Measurements from ENCODE around the gene PTPRN2.

The PTPRN2 gene

DNA sequence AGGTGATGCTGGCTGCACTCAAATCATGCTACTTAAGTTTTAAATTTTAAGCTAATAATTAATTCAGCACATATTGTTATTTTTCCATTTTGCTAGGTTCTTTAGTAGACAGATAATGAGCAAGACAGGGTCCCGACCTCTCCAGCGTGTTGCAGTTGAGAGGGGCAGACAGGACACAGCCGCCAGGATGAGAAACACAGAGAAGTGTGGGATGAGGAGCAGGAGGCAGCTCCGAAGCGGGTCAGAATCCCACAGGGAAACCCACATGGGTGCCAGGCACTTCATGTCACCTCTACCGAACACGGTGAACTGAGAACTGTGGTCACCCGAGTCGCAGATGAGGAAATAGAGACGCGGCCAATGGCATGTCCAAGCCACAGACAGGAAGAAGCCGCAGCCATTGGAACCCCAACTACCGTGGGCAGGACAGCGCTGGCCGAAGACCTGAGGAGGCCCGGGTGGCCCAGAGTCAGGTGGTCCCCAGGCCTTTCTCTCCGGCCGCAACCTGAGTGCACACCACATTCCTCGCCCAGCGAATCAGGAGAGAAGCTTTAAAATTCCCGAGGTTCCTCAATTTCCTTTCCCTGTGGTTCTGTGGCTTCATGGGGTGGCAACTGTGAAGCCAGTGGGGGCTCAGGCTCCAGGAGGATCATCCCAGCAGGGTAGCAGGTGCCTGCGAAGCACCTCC is 1037.9 kb downstream of the PTPRN2 start:
- no peak overlapping the region for H3K27ac ChIP-seq (ENCODE audit: low read depth, low read length)

DNA sequence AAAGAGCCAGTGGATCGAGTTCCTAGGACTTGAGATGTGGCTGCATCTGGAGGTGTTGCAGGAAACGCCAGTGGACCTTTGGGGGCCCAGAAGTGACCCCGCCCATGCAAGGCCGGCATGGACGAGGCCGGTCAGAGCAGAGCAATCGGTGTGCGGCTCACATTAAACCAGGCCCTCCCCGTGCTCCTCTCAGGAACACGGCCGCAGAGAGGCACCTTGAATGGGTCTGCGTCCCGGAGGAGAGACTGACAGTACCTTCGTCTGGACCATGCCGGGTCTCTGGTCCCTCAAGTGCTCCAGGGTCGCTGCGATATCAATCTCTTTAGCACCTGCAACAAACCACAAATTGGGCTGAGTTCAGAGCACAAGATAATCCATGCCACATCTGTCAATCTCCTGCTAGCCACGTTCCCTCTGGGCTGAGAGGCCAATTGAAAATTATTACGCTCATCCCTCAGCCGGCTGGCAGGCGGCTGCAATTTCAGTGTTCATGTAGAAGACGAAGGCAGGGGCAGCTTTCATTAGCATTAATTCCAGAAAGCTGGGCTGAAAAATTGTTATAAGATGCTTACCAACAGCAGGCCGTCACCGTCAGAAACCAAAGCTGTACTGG is 1038.8 kb downstream of the PTPRN2 start:
- Histone ChIP-seq H3K27ac (ENCODE audit: low read depth, low read length) (no peak overlapping the region), H3K36me3 (ENCODE audit: control insufficient read depth, insufficient read depth, low read length) (no peaks in the 10 kb centered on the region), H3K9ac (ENCODE audit: low read length) (no peak overlapping the region), H3K4me3 (ENCODE audit: low read length) (no peak overlapping the region), H3K27me3 (ENCODE audit: control insufficient read depth, insufficient read depth, low read length) (no peaks in the 10 kb centered on the region), H3K4me1 (ENCODE audit: control insufficient read depth, insufficient read depth, low read length) (no peaks in the 10 kb centered on the region)

More for the DNA sequence above, 1037.9 kb downstream of the PTPRN2 start:
- Histone ChIP-seq H3K27me3 (ENCODE audit: control insufficient read depth, insufficient read depth, low read length) (no peaks in the 10 kb centered on the region), H3K4me3 (ENCODE audit: low read length) (no peak overlapping the region), H3K4me1 (ENCODE audit: control insufficient read depth, insufficient read depth, low read length) (no peaks in the 10 kb centered on the region), H3K9ac (ENCODE audit: low read length) (no peak overlapping the region), H3K36me3 (ENCODE audit: control insufficient read depth, insufficient read depth, low read length) (no peaks in the 10 kb centered on the region)

DNA sequence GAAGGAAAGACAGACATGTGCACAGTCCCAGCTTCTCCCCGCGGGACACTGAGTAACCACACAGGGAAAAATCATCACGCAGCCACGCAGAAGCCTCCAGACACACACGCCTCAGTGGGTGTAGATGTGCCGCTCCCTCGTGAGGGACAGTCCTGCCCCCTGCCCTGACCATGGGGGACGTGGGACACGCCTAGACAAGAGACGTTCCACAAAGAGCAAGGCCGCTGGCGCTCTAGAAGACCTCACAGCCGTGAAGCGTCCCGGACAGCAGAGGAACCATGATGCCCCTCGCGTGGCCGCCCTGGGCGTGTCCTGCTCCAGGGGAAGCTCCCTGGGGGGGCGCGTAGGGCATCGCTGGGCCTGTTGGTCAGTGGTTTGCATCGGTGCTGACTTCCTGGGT is 1040.0 kb downstream of the PTPRN2 start:
- H3K36me3 ChIP-seq (ENCODE audit: control insufficient read depth, insufficient read depth, low read length) = no peaks in the 10 kb centered on the region
- H3K4me1 ChIP-seq (ENCODE audit: control insufficient read depth, insufficient read depth, low read length) = no peaks in the 10 kb centered on the region
- no peak overlapping the region for H3K9ac ChIP-seq (ENCODE audit: low read length)

DNA sequence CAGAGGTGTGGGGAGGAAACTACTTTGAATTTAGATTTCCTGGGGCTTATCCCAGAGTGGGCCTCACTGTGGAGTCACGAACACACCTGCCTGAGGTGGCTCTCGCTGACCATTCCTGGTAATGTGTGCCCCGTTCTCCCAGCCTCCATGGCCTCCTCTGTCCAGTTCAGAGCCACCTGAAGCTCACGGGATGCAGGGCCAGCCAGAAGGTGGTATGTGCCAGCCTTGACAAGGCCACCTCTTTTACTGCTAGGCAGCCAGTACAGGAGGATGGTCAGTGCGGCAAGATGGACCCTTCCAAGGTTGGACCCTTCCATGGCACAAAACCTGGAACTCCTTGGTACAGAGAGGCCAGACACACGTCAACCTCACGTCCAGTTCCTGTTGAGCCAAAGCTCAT is 1040.5 kb downstream of the PTPRN2 start:
- no peak overlapping the region for H3K4me3 ChIP-seq (ENCODE audit: low read length)
- H3K4me1 ChIP-seq (ENCODE audit: control insufficient read depth, insufficient read depth, low read length) = no peaks in the 10 kb centered on the region
- no peaks in the 10 kb centered on the region for H3K36me3 ChIP-seq (ENCODE audit: control insufficient read depth, insufficient read depth, low read length)
- H3K9ac ChIP-seq (ENCODE audit: low read length) = no peak overlapping the region
- H3K27me3 ChIP-seq (ENCODE audit: control insufficient read depth, insufficient read depth, low read length) = no peaks in the 10 kb centered on the region
- no peak overlapping the region for H3K27ac ChIP-seq (ENCODE audit: low read depth, low read length)

More for the DNA sequence above, 1040.0 kb downstream of the PTPRN2 start:
- Histone ChIP-seq H3K27me3 (ENCODE audit: control insufficient read depth, insufficient read depth, low read length) (no peaks in the 10 kb centered on the region), H3K27ac (ENCODE audit: low read depth, low read length) (no peak overlapping the region), H3K4me3 (ENCODE audit: low read length) (no peak overlapping the region)

DNA sequence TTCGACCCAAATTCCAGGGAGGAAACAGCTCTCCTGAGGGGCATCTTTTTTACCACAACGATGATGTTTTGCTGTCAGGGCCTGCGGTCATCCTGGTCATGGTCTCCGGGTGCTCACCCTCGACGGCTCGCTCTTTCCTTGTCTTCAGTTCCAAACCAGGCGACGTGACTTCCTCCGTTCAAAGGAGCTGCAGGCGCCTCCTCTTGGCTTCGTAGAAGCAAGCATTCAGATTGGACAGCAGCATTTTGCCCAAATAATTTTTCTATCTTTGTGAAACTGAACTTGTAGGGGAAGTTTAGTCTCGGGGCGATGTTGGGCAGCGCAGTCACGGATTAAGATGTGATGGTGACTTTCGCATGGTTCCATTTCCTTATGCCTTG is 1042.0 kb downstream of the PTPRN2 start:
- Histone ChIP-seq H3K4me3 (ENCODE audit: low read length) (no peak overlapping the region), H3K36me3 (ENCODE audit: control insufficient read depth, insufficient read depth, low read length) (no peaks in the 10 kb centered on the region), H3K27ac (ENCODE audit: low read depth, low read length) (no peak overlapping the region), H3K4me1 (ENCODE audit: control insufficient read depth, insufficient read depth, low read length) (no peaks in the 10 kb centered on the region), H3K27me3 (ENCODE audit: control insufficient read depth, insufficient read depth, low read length) (no peaks in the 10 kb centered on the region), H3K9ac (ENCODE audit: low read length) (no peak overlapping the region)

DNA sequence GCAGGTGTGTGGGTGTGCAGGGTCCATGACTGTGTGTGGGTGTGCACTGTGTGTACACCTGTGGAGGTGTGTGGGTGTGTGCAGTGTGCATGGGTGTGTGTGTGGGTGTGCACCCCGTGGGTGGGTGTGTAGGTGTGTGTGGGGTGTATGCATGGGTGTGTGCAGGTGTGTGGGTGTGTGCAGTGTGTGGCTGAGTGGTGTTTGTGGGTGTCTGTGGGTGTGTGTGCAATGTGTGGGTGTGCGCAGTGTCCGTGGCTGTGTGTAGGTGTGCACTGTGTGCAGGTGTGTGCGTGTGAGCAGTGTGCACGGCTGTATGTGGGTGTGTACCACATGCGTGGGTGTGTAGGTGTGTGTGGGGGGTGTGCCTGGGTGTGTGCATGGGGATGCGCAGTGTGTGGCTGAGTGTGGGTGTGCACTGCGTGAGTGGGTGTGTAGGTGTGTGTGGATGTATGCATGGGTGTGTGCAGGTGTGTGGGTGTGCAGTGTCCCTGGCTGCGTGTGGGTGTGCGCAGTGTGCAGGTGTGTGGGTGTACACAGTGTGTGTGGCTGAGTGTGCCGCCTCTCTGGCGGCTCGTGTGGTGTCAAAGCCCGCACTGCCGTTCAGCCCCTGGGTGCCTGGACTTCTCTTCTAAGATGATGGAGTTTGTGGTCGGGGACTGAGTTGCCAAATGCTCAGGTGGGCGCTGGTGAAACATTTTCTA is 1042.5 kb downstream of the PTPRN2 start:
- H3K4me1 ChIP-seq (ENCODE audit: control insufficient read depth, insufficient read depth, low read length) = no peaks in the 10 kb centered on the region
- H3K9ac ChIP-seq (ENCODE audit: low read length) = no peak overlapping the region
- no peaks in the 10 kb centered on the region for H3K36me3 ChIP-seq (ENCODE audit: control insufficient read depth, insufficient read depth, low read length)
- no peaks in the 10 kb centered on the region for H3K27me3 ChIP-seq (ENCODE audit: control insufficient read depth, insufficient read depth, low read length)
- H3K27ac ChIP-seq (ENCODE audit: low read depth, low read length) = no peak overlapping the region
- H3K4me3 ChIP-seq (ENCODE audit: low read length) = no peak overlapping the region

DNA sequence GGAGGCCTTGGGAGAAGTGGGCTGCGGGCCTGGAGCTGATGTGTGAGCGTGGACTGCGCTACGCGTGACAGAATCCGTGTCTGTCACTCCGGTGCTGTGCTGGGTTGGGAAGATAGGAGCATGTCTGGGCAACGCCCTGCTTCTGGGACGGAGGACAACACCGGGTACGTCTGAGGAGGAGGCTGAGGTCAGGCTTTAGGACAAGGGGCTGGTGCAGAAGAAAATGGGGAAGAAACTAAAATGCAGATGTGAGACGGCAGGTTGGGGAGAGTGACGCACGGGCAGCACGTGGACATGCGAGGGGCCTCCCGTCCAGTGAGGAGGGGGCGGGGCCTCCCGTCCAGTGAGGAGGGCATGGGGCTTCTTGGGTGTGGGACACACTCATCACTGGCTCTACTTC is 1043.4 kb downstream of the PTPRN2 start:
- no peak overlapping the region for H3K27ac ChIP-seq (ENCODE audit: low read depth, low read length)
- no peaks in the 10 kb centered on the region for H3K4me1 ChIP-seq (ENCODE audit: control insufficient read depth, insufficient read depth, low read length)
- H3K36me3 ChIP-seq (ENCODE audit: control insufficient read depth, insufficient read depth, low read length) = no peaks in the 10 kb centered on the region
- no peaks in the 10 kb centered on the region for H3K27me3 ChIP-seq (ENCODE audit: control insufficient read depth, insufficient read depth, low read length)
- H3K9ac ChIP-seq (ENCODE audit: low read length) = no peak overlapping the region
- H3K4me3 ChIP-seq (ENCODE audit: low read length) = no peak overlapping the region

DNA sequence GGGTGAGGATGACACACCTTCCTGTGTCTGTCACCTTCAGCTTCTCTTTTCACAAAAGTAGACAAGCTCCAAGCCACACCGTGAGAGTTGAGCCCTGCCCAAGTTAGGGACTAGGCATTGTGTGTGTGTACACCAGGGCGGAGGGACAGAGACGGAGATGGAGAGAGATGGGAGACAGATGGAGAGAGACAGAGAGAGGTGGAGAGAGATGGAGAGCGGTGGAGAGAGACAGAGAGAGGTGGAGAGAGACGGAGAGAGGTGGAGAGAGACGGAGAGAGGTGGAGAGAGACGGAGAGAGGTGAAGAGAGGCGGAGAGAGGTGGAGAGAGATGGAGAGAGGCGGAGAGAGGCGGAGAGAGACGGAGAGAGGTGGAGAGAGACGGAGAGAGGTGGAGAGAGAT is 1043.8 kb downstream of the PTPRN2 start:
- Histone ChIP-seq H3K27me3 (ENCODE audit: control insufficient read depth, insufficient read depth, low read length) (no peaks in the 10 kb centered on the region), H3K27ac (ENCODE audit: low read depth, low read length) (no peak overlapping the region), H3K36me3 (ENCODE audit: control insufficient read depth, insufficient read depth, low read length) (no peaks in the 10 kb centered on the region), H3K4me1 (ENCODE audit: control insufficient read depth, insufficient read depth, low read length) (no peaks in the 10 kb centered on the region), H3K9ac (ENCODE audit: low read length) (no peak overlapping the region), H3K4me3 (ENCODE audit: low read length) (no peak overlapping the region)

DNA sequence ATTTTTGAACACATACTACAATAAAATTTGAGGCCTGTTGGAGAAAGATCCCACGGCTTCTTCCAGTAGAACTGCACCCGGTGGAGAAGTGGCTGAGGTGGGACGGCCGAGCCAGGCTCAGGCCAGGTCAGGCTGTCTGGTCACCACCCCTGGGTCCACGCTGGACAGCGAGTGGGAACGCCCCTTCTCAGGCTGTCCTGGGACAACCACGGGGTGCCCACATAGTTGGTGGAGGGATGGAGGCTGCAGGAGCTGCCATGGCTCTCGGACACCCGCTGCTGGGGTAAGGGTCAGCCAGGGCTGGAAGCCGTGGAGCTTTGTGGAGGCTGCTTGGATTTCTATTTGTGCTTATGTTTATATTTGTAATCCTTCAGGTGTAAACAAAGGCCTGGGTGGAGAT is 1044.3 kb downstream of the PTPRN2 start:
- Histone ChIP-seq H3K4me1 (ENCODE audit: control insufficient read depth, insufficient read depth, low read length) (no peaks in the 10 kb centered on the region), H3K27me3 (ENCODE audit: control insufficient read depth, insufficient read depth, low read length) (no peaks in the 10 kb centered on the region), H3K9ac (ENCODE audit: low read length) (no peak overlapping the region), H3K27ac (ENCODE audit: low read depth, low read length) (no peak overlapping the region), H3K36me3 (ENCODE audit: control insufficient read depth, insufficient read depth, low read length) (no peaks in the 10 kb centered on the region), H3K4me3 (ENCODE audit: low read length) (no peak overlapping the region)

DNA sequence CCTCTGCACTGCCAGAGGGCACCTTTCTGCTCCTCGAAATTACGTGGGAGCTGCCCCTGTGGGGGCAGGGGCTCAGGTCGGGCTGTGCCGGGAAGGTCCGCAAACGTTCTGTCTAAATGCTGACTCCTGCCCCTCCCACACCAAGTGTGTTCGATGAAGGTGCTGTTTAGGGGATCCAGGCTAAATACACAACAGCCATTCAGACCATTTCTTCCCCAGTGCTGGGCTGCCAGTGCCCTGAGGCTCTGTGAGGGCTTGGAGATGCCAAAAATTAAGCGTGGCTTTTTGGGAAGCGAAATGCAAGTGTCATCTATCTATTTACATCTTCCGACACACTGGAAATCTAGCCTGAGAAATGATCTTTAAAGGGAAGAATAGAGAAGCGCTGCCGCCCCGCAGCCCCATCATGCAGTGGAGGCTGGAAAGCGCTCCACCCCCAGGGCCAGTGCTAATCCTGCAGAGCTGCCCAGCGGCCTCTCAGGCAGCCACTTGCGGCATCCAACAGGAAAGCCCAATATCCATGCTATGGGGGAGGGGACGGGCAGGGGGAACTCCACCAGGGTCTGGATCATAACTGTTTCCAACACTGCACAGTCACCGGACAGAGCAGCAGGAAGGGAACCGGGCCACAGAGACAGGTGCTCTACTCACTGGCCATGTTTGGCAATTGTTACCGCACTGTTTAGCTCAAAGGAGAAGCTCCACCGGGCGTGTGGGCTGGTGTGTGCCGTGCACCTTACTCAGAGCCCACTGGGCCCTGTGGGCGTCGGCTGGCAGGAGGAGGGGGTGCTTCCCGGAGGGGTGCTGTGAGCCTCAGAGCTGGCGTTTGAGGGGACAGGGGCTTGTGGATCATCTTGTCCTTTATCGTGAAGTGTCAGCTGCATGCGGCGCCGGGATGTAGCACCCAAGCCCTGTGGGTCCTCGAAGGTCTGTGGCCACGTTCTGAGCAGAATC is 1045.3 kb downstream of the PTPRN2 start:
- Histone ChIP-seq H3K27ac (ENCODE audit: low read depth, low read length) (no peak overlapping the region), H3K4me1 (ENCODE audit: control insufficient read depth, insufficient read depth, low read length) (no peaks in the 10 kb centered on the region), H3K36me3 (ENCODE audit: control insufficient read depth, insufficient read depth, low read length) (no peaks in the 10 kb centered on the region), H3K27me3 (ENCODE audit: control insufficient read depth, insufficient read depth, low read length) (no peaks in the 10 kb centered on the region), H3K9ac (ENCODE audit: low read length) (no peak overlapping the region), H3K4me3 (ENCODE audit: low read length) (no peak overlapping the region)

DNA sequence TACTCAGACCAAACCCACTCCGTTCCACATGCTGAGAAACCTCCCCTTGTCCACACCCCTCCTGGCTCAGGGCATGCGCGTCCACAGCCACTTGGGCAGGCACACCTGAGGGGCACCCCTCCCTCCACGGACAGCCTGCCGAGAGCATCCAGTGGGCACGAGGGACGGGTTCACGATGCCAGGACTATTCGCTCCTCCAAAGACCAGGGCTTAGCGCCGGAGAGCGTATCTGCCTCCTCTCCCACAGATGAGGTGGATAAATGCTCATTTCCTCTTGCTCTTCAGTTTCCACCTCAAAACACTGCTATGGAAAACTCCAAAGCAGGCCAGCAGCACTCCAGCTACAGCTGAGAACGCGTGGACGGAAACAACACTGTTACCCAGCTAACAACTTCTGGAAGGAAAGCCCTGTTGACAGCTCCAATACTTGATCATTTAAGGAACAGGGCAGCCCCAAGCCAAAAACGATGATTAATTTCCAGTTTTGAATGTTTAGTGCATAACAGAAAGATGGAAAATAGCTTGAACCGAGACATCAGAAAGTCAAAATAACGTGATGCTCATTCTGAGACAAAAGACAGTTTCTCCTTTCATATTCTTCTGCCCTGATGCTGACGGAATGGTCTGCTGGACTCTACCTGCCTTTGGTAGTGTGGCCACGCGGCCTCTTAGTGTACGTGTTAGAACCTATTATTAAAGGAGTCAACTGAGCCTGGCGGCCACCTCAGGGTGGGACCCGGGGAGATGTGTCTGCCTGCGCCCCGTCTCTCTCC is 1046.1 kb downstream of the PTPRN2 start:
- H3K27me3 ChIP-seq (ENCODE audit: control insufficient read depth, insufficient read depth, low read length) = no peaks in the 10 kb centered on the region
- no peaks in the 10 kb centered on the region for H3K36me3 ChIP-seq (ENCODE audit: control insufficient read depth, insufficient read depth, low read length)
- no peaks in the 10 kb centered on the region for H3K4me1 ChIP-seq (ENCODE audit: control insufficient read depth, insufficient read depth, low read length)
- H3K9ac ChIP-seq (ENCODE audit: low read length) = no peak overlapping the region
- H3K27ac ChIP-seq (ENCODE audit: low read depth, low read length) = no peak overlapping the region
- no peak overlapping the region for H3K4me3 ChIP-seq (ENCODE audit: low read length)
